HepG2 (cell line): ENCODE data around the gene FGF21. TPM values are rescaled to one million over a fixed set of nuclear protein-coding genes. Genes with fewer than 3 reads are reported as not detected.

Experiments used
- ARNT2 ChIP-seq: sonication (generic); formaldehyde crosslinking; IDR thresholded peaks from 2 replicates; pipeline ENCODE4 v1.8.0; 2022; ENCODE audit warnings: mild to moderate bottlenecking, low read depth, missing genetic modification reagents, moderate library complexity
- HNF4A ChIP-seq: sonication (generic); formaldehyde crosslinking; IDR thresholded peaks from 2 replicates; pipeline ENCODE4 v1.4.0; 2020; ENCODE audit warnings: missing genetic modification reagents
- MYPOP ChIP-seq: sonication (generic); formaldehyde crosslinking; IDR thresholded peaks from 2 replicates; pipeline ENCODE4 v1.8.1; 2023; ENCODE audit warnings: mild to moderate bottlenecking, moderate library complexity, missing genetic modification reagents
- NFYB ChIP-seq: sonication (generic); formaldehyde crosslinking; IDR thresholded peaks from 2 replicates; pipeline ENCODE4 v1.4.0; 2020; ENCODE audit warnings: missing genetic modification reagents
- NR2C2 ChIP-seq: sonication (generic); formaldehyde crosslinking; IDR thresholded peaks from 2 replicates; pipeline ENCODE4 v1.4.0; 2020; ENCODE audit warnings: missing genetic modification reagents, mild to moderate bottlenecking, moderate library complexity, borderline replicate concordance
- POGK ChIP-seq: sonication (generic); formaldehyde crosslinking; conservative IDR thresholded peaks from 2 replicates; pipeline ENCODE4 v1.8.0; 2022; ENCODE audit warnings: mild to moderate bottlenecking, moderate library complexity, missing genetic modification reagents
- RFX5 ChIP-seq: IDR thresholded peaks from 2 replicates; pipeline ENCODE4 v1.6.1; 2011; ENCODE audit warnings: low read depth, low read length, improper control_type of control experiment
- RXRB ChIP-seq: IDR thresholded peaks from 2 replicates; pipeline ENCODE4 v1.6.1; 2016; ENCODE audit warnings: borderline replicate concordance, missing genetic modification reagents, missing compliant biosample characterization
- TCF12 ChIP-seq, 2 experiments: fragments of 450-650 bp in 1 of 2; sonication (generic) in 1 of 2; formaldehyde crosslinking in 1 of 2; IDR thresholded peaks; 2 replicates each; pipeline versions ENCODE4 v1.6.1 to v1.8.0; 2017 to 2022; ENCODE audit warnings: antibody characterized with exemption in 1 of 2, mild to moderate bottlenecking in 1 of 2, missing genetic modification reagents in 1 of 2, moderate library complexity in 1 of 2
- TFDP1 ChIP-seq: IDR thresholded peaks from 2 replicates; pipeline ENCODE4 v1.6.1; 2016; ENCODE audit warnings: missing compliant biosample characterization, missing genetic modification reagents, borderline replicate concordance
- ZHX1 ChIP-seq: sonication (generic); formaldehyde crosslinking; IDR thresholded peaks from 2 replicates; pipeline ENCODE4 v1.8.1; 2022; ENCODE audit warnings: low read depth, mild to moderate bottlenecking, missing genetic modification reagents
- ZNF230 ChIP-seq: sonication (generic); formaldehyde crosslinking; IDR thresholded peaks from 2 replicates; pipeline ENCODE4 v1.4.0; 2020; ENCODE audit warnings: mild to moderate bottlenecking, missing genetic modification reagents
- ZNF235 ChIP-seq: sonication (generic); formaldehyde crosslinking; IDR thresholded peaks from 2 replicates; pipeline ENCODE4 v1.8.1; 2023; ENCODE audit warnings: mild to moderate bottlenecking, missing genetic modification reagents, borderline replicate concordance
- ZNF329 ChIP-seq: sonication (generic); formaldehyde crosslinking; IDR thresholded peaks from 2 replicates; pipeline ENCODE4 v1.9.0; 2021; ENCODE audit warnings: low read depth, mild to moderate bottlenecking, missing genetic modification reagents
- ZNF441 ChIP-seq: sonication (generic); formaldehyde crosslinking; IDR thresholded peaks from 2 replicates; pipeline ENCODE4 v1.7.0; 2021; ENCODE audit warnings: missing genetic modification reagents, borderline replicate concordance
- ZNF563 ChIP-seq: sonication (generic); formaldehyde crosslinking; IDR thresholded peaks from 2 replicates; pipeline ENCODE4 v1.8.0; 2022; ENCODE audit warnings: mild to moderate bottlenecking, moderate library complexity, missing genetic modification reagents
- ZNF605 ChIP-seq: sonication (generic); formaldehyde crosslinking; IDR thresholded peaks from 2 replicates; pipeline ENCODE4 v1.8.0; 2022; ENCODE audit warnings: mild to moderate bottlenecking, missing genetic modification reagents
- ZNF816 ChIP-seq: sonication (generic); formaldehyde crosslinking; IDR thresholded peaks from 2 replicates; pipeline ENCODE4 v1.8.0; 2022; ENCODE audit warnings: missing genetic modification reagents, mild to moderate bottlenecking, borderline replicate concordance
- ZNF879 ChIP-seq: sonication (generic); formaldehyde crosslinking; IDR thresholded peaks from 2 replicates; pipeline ENCODE4 v1.8.1; 2023; ENCODE audit warnings: missing genetic modification reagents
- polyA plus RNA-seq, 8 experiments: library from polyadenylated mRNA; depleted of rRNA in 3 of 8; stranded (reverse) in 7 of 8; unstranded in 1 of 8; fragments of >200 nt; fragmentation: Illumina TruSeq in 4 of 8; extraction: Trizol in 4 of 8; gene quantifications; 2 replicates each; pipeline versions ENCODE4 v1.2.1 to v1.2.3, GENCODE V29; 2011 to 2016; ENCODE audit warnings: low read depth in 4 of 8, missing spikeins in 1 of 8, mixed read lengths in 1 of 8; ENCODE audit not compliant: insufficient read depth in 1 of 8
- total RNA-seq, 5 experiments: library from RNA; depleted of rRNA; stranded (reverse); fragments of >200 nt; fragmentation: Illumina TruSeq; extraction: Trizol; gene quantifications; 2 replicates each; pipeline ENCODE4 v1.2.3, GENCODE V29; 2016; ENCODE audit warnings: low read depth in 1 of 5

Gene FGF21
- total and polyA plus RNA-seq, 2 of the 13 experiments (the other 11 are each of a cell fraction or from before 2014, with no cell fraction given), result 0.17 TPM; not detected in 1

- TF ChIP-seq POGK (CRISPR knock-in tag) (0 out of 2 replicates have a peak, but pooled peaks have one; percentile 24), ZNF879 (CRISPR knock-in tag) (peak; percentile 62; the same call in 1 of the 2 replicates), ZNF563 (no peak), ARNT2 (CRISPR knock-in tag) (peak; percentile 82), TCF12 (IDR thresholded peaks at IDR 0.05) (no peak), TCF12 (CRISPR knock-in tag; IDR thresholded peaks at IDR 0.05) (peak; percentile 39; the same call in 1 of the 2 replicates), ZNF235 (CRISPR knock-in tag) (0 out of 2 replicates have a peak, but pooled peaks have one; percentile 29), NFYB (CRISPR knock-in tag) (no peak), ZHX1 (0 out of 2 replicates have a peak, but pooled peaks have one; percentile 19), RFX5 (peak; percentile 92), RXRB (CRISPR knock-in tag) (peak; percentile 8; the same call in 1 of the 2 replicates), ZNF816 (CRISPR knock-in tag) (peak; percentile 83; the same call in 1 of the 2 replicates), MYPOP (CRISPR knock-in tag) (no peak), TFDP1 (CRISPR knock-in tag) (0 out of 2 replicates have a peak, but pooled peaks have one; percentile 11), NR2C2 (peak; percentile 95), HNF4A (CRISPR knock-in tag) (peak; percentile 60), ZNF605 (CRISPR knock-in tag) (peak; percentile 43; the same call in 1 of the 2 replicates), ZNF230 (CRISPR knock-in tag) (peak; percentile 68; the same call in 1 of the 2 replicates), ZNF329 (CRISPR knock-in tag) (peak; percentile 95), ZNF441 (CRISPR knock-in tag) (0 out of 2 replicates have a peak, but pooled peaks have one; percentile 12)
Measured at GRCh38 chr19:48807590-48808308, 52.4 kb downstream of the FGF21 start (continued).
